ENCODE results near the gene HOXB13. TPM values are rescaled to one million over a fixed set of nuclear protein-coding genes. Genes with fewer than 3 reads are reported as not detected.

HOXB13 gene
- total and polyA plus RNA-seq, 2 donors (not counting 3 experiments of a cell fraction or from before 2014, with no cell fraction given): not detected

DNA sequence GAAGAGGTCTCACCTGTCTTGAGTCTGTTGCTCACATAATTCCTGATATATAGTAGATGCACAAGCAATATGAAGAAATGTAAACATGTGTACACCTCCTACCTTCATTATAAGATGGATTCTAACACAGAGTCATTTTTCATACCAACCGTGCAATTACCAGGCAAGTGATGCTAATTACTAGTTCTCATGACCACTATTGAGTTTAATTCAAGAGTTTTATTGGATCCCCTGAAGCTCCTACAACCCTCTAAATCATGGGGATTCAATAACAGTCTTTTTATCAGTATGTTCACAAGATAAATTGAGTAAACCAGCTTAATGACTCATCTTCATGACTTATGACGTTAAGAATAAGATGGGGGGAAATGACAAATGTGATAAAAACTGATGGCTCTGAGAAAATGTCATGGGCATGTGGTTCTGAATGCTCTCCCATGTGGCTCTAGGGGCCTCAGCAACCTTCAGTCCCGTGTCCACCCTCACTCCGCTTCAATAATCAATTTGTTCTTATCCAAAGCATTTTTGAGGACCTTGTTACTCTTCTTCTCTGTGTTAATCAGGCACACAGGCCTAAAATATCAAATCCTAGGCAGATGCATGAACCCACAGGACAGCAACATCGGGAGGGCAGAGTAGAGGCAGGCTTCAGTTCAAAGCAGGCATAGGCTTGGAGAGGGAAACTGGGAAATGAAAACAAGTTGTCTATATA, 49.0 kb downstream of the HOXB13 start:
- Histone ChIP-seq H3K4me2 (ENCODE audit: insufficient read depth, low read length) (no peak overlapping the region), H3K9me3 (replicated peaks; ENCODE audit: control insufficient read depth, insufficient read depth, low read length) (no peaks in the 10 kb centered on the region), H3K36me3 (ENCODE audit: control insufficient read depth in 2 of 2, extremely low read depth in 1 of 2, insufficient read depth in 2 of 2, low read length in 2 of 2) (no peaks in the 10 kb centered on the region), H3K4me1 (ENCODE audit: control insufficient read depth, extremely low read depth, insufficient read depth, low read length) (no peaks in the 10 kb centered on the region), H3K4me3 (replicated peaks in 1 of 3; ENCODE audit: insufficient read depth in 1 of 3, low read depth in 1 of 3, low read length in 3 of 3) (no peak overlapping the region), H2AFZ (ENCODE audit: low read depth, low read length) (no peak overlapping the region), H3K79me2 (ENCODE audit: control insufficient read depth, insufficient read depth, low read length) (no peaks in the 10 kb centered on the region), H3K9ac (replicated peaks; ENCODE audit: extremely low read depth, insufficient read depth, low read length) (no peak overlapping the region), H3K27me3 (ENCODE audit: control insufficient read depth in 2 of 2, insufficient read depth in 2 of 2, low read length in 2 of 2) (peaks cover 15 to 16% of the 10 kb centered on the region in 2 experiments), H3K9me1 (replicated peaks; ENCODE audit: control insufficient read depth, extremely low read depth, insufficient read depth, low read length) (no peaks in the 10 kb centered on the region), H3K27ac (ENCODE audit: insufficient read depth, low read depth, low read length) (no peak overlapping the region), H4K20me1 (replicated peaks; ENCODE audit: control insufficient read depth, extremely low read depth, insufficient read depth, low read length) (no peaks in the 10 kb centered on the region)
- dilution Hi-C loops (cut with MboI; ENCODE audit: extremely low pct_ligation_motif_present, low sequenced_read_pairs) (no loop called here), intact Hi-C loops (cut with micrococcal nuclease) (loop anchor here (2.0 kb wide), 1 partner anchor 45 kb away; no protein-coding TSS in a partner anchor)
- ChIA-PET POLR2A (no interaction called here), CTCF (interaction anchor here (0.6 to 9.4 kb wide), 41 partner anchors 8 to 353 kb away, joined by 3 to 220 read pairs (median 7); partner anchors contain the start of genes HOXB13, HOXB9 and PRAC2)
- BruUV-seq (replicated peaks): no TSS peak
- DNase-seq (ENCODE audit: low read depth, low spot score) (no peak), FAIRE-seq (no peak)
- TF ChIP-seq MYC (IDR thresholded peaks at IDR 0.05; ENCODE audit: low read depth, low read length) (no peak), POLR2A (IDR thresholded peaks at IDR 0.05; ENCODE audit: low read depth, low read length) (no peak), JUN (IDR thresholded peaks at IDR 0.05; ENCODE audit: borderline replicate concordance, insufficient read depth, insufficient read length, low read depth) (no peak), POLR2AphosphoS5 (IDR thresholded peaks at IDR 0.05; ENCODE audit: insufficient read depth, low read depth, low read length) (no peak), FOS (IDR thresholded peaks at IDR 0.05; ENCODE audit: borderline replicate concordance, insufficient read depth, low read length) (no peak), GATA2 (IDR thresholded peaks at IDR 0.05; ENCODE audit: insufficient read depth, insufficient read length, low read depth, low read length) (no peak)

All from endothelial cell of umbilical vein (primary cell).